GM21360 (cell line): ENCODE measurements around the gene MYMX.

Experiments
- ATAC-seq: cut with Tn5 transposase; IDR thresholded peaks from one replicate; pipeline ENCODE4 v1.9.1; 2021; ENCODE audit warnings: mild to moderate bottlenecking, moderate library complexity; ENCODE audit not compliant: unreplicated experiment

The MYMX gene

DNA sequence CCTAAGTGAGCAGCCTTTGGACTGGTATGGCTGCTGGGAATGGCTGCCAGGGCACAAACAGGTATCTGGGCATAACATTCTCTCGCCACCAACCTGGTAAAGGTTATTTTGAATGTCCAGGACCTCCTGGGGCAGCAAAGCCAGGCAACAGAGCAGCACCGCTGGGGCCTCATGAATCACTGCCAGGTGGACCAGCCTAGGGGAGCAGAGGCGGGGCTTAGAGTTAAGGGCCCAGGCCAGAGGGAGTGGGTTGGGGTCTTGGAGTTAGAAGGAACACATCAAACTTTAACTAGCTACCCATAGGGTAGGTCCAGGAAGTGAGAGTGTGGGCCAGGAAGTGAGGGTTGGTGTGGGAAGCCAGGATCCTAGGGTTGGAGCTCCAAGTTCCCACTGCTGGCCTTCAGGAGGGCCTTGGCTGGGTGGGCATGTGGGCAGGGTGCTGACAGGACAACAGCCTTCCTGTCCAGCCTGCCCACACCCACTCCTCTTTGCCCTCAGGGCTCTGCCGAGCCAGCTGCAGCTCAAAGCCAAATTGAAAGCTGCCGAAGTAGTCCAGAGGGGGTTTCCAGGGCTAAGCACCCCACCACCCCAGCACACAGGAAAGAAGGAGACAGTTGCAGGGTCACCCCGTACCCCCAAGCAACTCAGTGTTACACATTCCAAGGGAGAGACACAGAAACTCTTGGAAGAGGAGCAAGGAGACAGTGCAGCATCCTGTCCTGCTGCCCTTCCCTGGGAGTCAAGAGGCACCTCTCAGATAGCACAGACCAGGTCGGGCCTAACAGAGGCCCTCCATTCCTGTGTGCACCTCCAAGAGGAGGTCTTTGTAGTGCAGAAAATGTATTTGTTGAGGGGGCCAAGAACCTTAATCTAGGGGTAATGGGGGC lies 46.0 kb downstream of the MYMX start:
- ATAC-seq: no peak

GRCh38 chr6:44263354-44264100 lies 46.8 kb downstream of the MYMX start:
- no peak for ATAC-seq

DNA sequence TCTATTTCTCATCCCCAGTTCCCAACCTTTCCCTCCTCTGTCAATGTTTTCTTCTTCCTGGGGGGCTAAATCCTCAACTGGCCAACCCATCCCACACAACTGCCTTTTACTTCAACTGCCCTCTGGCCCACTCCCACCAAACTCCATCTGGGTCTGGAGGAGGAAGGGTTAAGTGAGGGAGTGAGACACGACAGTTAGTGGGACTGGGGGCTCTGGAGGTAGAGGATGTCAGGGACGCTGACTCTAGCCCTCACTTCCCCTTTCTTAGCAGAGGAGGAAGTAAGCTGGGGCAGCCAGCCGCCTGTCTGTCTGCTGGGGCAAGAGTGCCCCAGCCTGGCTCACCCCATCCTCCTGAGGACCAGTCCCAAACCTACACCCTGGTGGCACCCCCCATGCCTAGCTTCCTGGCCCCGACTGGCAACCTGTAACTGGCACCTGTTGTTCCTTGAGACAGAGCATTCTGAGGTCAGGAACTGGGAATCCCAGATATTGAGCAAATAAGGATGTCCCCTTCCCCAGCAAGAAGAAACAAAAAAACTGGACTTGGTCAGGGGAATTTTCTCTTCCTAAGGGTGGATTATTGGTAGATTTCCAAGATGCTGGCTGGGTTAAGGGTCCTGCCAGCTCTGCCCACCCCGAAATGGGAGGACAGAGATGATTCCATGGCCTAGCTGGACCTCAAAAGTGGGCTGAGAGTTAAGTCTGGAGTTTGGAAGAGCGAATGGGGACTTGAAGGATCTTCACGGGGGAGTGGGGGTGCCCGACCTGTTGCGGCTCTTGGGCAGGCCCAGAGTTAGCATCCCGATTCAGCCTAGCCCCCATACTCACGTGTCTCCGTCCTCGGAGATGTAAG lies 47.7 kb downstream of the MYMX start:
- ATAC-seq: no peak

DNA sequence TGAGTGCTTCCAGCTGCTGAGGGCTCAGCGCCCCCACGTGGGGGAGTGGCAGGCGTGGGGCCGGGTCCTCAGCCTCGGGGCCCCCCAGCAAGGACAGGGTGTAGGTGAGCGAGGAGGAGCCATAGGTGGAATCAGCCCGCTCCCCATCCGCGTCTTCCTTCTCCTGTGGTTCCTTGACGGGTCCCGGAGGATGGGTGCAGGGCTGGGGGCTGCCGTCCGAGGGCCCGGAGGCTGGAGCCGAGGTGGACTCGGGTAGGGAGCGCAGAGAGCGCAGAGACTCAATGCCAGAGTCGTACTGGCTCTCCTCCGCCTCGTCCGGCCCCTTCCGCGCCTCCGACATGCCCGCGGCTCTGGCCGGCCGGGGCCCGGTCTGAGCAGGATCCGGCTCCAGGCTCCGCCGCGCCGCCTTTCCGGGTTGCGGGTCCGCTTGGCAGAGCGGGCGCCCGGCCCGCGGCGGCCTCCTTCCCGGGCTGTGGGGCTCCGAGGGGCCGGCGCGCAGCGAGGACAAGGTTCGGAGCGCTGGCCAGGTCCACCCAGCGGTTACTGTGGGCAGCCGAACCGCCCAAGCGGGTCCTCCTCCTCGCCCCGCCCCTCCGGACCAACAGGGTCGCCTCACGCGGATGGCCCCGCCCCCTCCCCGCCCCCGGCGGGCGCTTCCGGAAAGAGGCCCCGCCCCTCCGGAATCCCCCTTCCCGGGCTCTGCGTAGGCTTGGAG lies 48.4 kb downstream of the MYMX start, which contains the start of gene NFKBIE:
Gene NFKBIE (minus strand): TSS at position 545 of the 715 bp plus-strand sequence. CDS start 205 bp downstream, at position 340.
- ATAC-seq: peak; percentile 32

- ATAC-seq: no peak
Observed at GRCh38 chr6:44265722-44266233, 49.1 kb downstream of the MYMX start.

- no peak for ATAC-seq
Observed at GRCh38 chr6:44266347-44266746, 49.6 kb downstream of the MYMX start.

DNA sequence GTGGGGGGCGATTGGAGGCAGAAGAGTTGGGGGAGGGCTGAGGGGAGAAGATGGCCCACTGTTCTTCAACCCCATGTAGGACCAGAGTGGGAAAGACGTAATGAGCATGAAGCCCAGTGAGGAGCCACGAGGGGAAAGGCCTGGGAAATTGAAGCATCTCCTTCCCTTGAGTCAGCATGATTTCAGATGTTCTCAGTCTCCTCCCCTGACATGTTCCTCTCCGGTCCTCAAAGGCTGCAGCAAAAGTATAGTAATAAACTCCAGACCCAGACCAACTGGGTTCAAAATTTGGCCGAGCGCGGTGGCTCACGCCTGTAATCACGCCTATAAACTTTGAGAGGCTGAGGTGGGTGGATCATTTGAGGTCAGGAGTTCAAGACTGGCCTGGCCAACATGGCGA lies 50.5 kb downstream of the MYMX start:
- no peak for ATAC-seq
